Calu3 (cell line): ENCODE measurements around the gene CEP55. TPM values are rescaled to one million over a fixed set of nuclear protein-coding genes. Genes with fewer than 3 reads are reported as not detected.

Experiments used
- BruUV-seq: library from RNA; stranded (reverse); fragments of 400-500 nt; replicated peaks from 2 replicates; lab custom pipeline; 2021; lab: Mats Ljungman, UMichigan
- CTCF ChIA-PET: fragments of 300-600 bp; sonication (Branson Sonifier 250); formaldehyde crosslinking; loops from one replicate; lab custom pipeline; 2022; ENCODE audit warnings: antibody characterized with exemption; lab: Charles Lee
- DNase-seq: peaks from one replicate; pipeline ENCODE4 v3.0.0; 2022
- H3K27ac Mint-ChIP-seq: one replicate; pipeline ENCODE4 v1.8.0; 2022; ENCODE audit warnings: mixed read lengths; ENCODE audit not compliant: unreplicated experiment
- H3K27me3 Mint-ChIP-seq: one replicate; pipeline ENCODE4 v1.8.0; 2022; ENCODE audit warnings: mixed read lengths; ENCODE audit not compliant: unreplicated experiment
- H3K36me3 Mint-ChIP-seq: one replicate; pipeline ENCODE4 v1.8.0; 2022; ENCODE audit warnings: mild to moderate bottlenecking, moderate library complexity, mixed read lengths; ENCODE audit not compliant: insufficient read depth, unreplicated experiment
- H3K4me1 Mint-ChIP-seq: one replicate; pipeline ENCODE4 v1.8.0; 2022; ENCODE audit warnings: mild to moderate bottlenecking, low read depth, mixed read lengths; ENCODE audit not compliant: unreplicated experiment
- H3K4me3 Mint-ChIP-seq: one replicate; pipeline ENCODE4 v1.8.0; 2022; ENCODE audit warnings: mild to moderate bottlenecking, low read depth, moderate library complexity, mixed read lengths; ENCODE audit not compliant: unreplicated experiment
- H3K9me3 Mint-ChIP-seq: one replicate; pipeline ENCODE4 v1.8.0; 2022; ENCODE audit warnings: low read depth, mixed read lengths; ENCODE audit not compliant: unreplicated experiment
- intact Hi-C: fragments of 100-400 bp; cut with micrococcal nuclease; formaldehyde crosslinking; loops from one replicate; pipeline ENCODE4 v1.10.0; 2022; ENCODE audit not compliant: unreplicated experiment
- total RNA-seq: library from RNA; stranded (reverse); gene quantifications from 2 replicates; pipeline ENCODE4 v1.2.3, GENCODE V29; 2022
- TF ChIP-seq, protein P1 (sequence below): fragments of 200-600 bp; IDR thresholded peaks from one replicate; pipeline ENCODE4 v1.8.0; 2022; ENCODE audit warnings: antibody characterized with exemption; ENCODE audit not compliant: unreplicated experiment

CEP55 gene
- total RNA-seq, 1 experiment from 2014 or later = 52.2 TPM

DNA sequence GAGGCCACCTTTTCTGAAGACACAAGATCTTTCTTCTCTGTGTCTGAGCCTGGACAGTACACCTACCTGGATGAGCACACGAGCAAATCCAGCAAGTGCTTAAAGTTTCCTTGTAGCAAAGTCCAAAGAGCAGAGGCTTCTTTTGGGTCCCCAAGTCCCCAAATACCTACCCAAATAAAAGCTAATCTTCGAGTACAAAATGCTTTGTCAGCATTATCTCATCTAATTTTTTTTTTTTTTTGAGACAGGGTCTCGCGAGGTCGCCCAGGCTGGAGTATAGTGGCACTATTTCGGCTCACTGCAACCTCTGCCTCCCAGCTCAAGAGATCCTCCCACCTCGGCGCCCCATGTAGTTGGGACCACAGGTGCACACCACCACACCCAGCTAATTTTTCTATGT, 38.9 kb upstream of the CEP55 start:
- CTCF ChIA-PET = interaction anchor here (0.6 kb wide), 1 partner anchor 10 kb away, joined by 3 read pairs; no protein-coding TSS in a partner anchor
- H3K27me3 Mint-ChIP-seq = no peaks in the 10 kb centered on the region
- DNase-seq = no peak
- intact Hi-C loops = no loop called here
- no peak overlapping the region for H3K4me3 Mint-ChIP-seq
- TF ChIP-seq, protein P1, sequence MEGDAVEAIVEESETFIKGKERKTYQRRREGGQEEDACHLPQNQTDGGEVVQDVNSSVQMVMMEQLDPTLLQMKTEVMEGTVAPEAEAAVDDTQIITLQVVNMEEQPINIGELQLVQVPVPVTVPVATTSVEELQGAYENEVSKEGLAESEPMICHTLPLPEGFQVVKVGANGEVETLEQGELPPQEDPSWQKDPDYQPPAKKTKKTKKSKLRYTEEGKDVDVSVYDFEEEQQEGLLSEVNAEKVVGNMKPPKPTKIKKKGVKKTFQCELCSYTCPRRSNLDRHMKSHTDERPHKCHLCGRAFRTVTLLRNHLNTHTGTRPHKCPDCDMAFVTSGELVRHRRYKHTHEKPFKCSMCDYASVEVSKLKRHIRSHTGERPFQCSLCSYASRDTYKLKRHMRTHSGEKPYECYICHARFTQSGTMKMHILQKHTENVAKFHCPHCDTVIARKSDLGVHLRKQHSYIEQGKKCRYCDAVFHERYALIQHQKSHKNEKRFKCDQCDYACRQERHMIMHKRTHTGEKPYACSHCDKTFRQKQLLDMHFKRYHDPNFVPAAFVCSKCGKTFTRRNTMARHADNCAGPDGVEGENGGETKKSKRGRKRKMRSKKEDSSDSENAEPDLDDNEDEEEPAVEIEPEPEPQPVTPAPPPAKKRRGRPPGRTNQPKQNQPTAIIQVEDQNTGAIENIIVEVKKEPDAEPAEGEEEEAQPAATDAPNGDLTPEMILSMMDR = no peak
- H3K9me3 Mint-ChIP-seq = no peaks in the 10 kb centered on the region
- BruUV-seq = no TSS peak
- H3K27ac Mint-ChIP-seq = no peak overlapping the region
- peaks cover 98% of the 10 kb centered on the region for H3K36me3 Mint-ChIP-seq
- peaks cover 51% of the 10 kb centered on the region for H3K4me1 Mint-ChIP-seq

DNA sequence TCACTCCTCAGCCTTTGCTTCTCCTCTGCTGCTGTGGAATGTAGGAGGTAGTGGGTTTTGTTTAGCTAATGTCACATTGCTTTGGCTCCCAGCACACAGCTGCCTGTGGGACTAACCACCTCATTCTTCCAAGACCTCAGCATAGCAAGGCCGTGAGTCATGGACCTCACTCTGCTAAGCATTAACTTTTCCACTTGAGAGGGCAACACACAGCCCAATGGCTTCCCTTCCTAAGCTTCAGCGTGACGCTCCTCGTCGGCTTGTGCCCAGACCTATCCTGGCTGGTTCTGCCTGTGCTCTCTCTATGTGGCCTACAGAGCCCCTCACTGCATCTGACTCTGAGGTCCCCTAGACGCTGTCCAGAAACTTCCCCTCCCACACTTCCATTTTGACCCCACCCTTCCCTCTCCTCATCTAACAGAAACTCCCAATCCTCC, 37.6 kb upstream of the CEP55 start:
- Mint-ChIP-seq H3K36me3 (peaks cover 96% of the 10 kb centered on the region), H3K27ac (peak overlapping the region; percentile 97), H3K27me3 (no peaks in the 10 kb centered on the region), H3K9me3 (no peaks in the 10 kb centered on the region), H3K4me3 (peak overlapping the region; percentile 62), H3K4me1 (peaks cover 59% of the 10 kb centered on the region)
- intact Hi-C loops = no loop called here
- BruUV-seq = no TSS peak
- CTCF ChIA-PET = interaction anchor here (0.8 to 1.8 kb wide), 5 partner anchors 13 to 83 kb away, joined by 3 to 11 read pairs (median 5); partner anchors contain the start of gene MYOF
- DNase-seq = peak; percentile 83
- TF ChIP-seq, protein P1 = no peak

DNA sequence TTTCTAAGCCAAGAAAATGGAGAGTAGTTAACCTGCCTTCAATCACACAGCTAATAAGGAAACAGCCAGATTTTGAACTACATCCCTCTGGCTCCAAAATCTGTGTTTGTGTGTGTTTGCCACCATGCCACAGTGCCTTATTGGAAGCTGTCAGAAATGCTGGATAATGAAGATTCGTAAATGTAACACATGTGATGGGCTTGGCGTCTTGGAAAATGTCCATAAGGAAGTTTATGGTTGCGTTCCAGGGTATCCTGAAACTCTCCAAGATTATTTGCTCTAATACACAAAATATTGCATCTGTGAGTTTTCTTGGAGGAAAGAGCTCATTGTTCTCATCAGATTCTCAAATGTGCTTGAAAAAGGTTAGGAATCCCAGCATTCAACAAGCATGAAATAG, 36.9 kb upstream of the CEP55 start:
- TF ChIP-seq, protein P1 = no peak
- BruUV-seq = no TSS peak
- H3K27me3 Mint-ChIP-seq = no peaks in the 10 kb centered on the region
- CTCF ChIA-PET = interaction anchor here (1.1 to 1.8 kb wide), 3 partner anchors 22 to 83 kb away, joined by 4 to 11 read pairs (median 5); partner anchors contain the start of gene MYOF
- H3K4me1 Mint-ChIP-seq = peaks cover 65% of the 10 kb centered on the region
- H3K36me3 Mint-ChIP-seq = peaks cover 96% of the 10 kb centered on the region
- H3K9me3 Mint-ChIP-seq = no peaks in the 10 kb centered on the region
- no peak for DNase-seq
- H3K27ac Mint-ChIP-seq = peak overlapping the region; percentile 97
- intact Hi-C loops = no loop called here
- H3K4me3 Mint-ChIP-seq = peak overlapping the region; percentile 62

DNA sequence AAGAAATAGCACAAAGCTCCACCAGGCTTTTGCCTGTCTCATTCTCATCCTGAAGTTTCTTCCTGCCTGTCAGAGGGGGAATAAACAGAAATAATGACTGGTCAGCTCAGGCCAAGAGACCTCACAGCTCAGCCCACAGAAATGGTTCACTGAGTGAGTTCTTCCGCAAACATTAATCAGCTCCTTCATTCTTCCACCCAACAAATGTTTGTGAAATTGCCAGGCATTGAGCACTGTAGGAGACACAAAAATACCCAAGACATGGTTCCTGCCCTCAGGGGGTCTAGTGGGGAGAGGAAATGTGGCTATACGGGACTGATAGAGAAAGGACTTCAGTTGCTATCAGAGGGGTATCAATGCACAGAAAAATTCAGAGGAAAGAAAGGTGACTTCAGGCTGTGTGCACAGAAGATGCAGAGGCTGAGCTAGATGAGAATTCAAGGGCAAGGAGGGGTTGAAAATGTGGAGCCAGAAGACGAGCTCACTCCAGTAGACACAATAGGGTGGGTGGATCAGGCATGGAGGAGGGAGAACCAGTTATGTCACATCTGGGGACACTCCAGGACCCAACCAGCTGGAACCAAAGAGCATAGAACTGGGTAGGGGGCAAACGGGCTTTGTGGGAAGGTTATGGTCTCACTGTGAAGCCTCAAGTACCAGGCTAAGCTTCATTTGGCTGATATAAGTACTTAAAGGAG, 35.2 kb upstream of the CEP55 start:
- Mint-ChIP-seq H3K9me3 (no peaks in the 10 kb centered on the region), H3K36me3 (peaks cover 93% of the 10 kb centered on the region), H3K4me3 (no peak overlapping the region), H3K27me3 (no peaks in the 10 kb centered on the region), H3K4me1 (peaks cover 66% of the 10 kb centered on the region), H3K27ac (peak overlapping the region; percentile 80)
- intact Hi-C loops = no loop called here
- BruUV-seq = no TSS peak
- CTCF ChIA-PET = interaction anchor here (0.5 to 2.3 kb wide), 9 partner anchors 10 to 1804 kb away, joined by 3 to 6 read pairs (median 3); no protein-coding TSS in a partner anchor
- no peak for DNase-seq
- TF ChIP-seq, protein P1 = no peak
